GM19463 (cell line): Measurements from ENCODE around the gene HLA-DOA.

ENCODE experiments used
- ATAC-seq: cut with Tn5 transposase; IDR thresholded peaks from one replicate; pipeline ENCODE4 v1.9.1; 2021; ENCODE audit warnings: mild to moderate bottlenecking, moderate library complexity; ENCODE audit not compliant: unreplicated experiment

Gene HLA-DOA

GRCh38 chr6:32980488-32981038, 28.8 kb downstream of the HLA-DOA start:
- ATAC-seq: no peak

GRCh38 chr6:32979720-32980487, 29.5 kb downstream of the HLA-DOA start:
- no peak for ATAC-seq

- no peak for ATAC-seq
Measured at GRCh38 chr6:32977953-32978324, 31.5 kb downstream of the HLA-DOA start.

GRCh38 chr6:32977272-32977952, 32.0 kb downstream of the HLA-DOA start:
- ATAC-seq: no peak

- no peak for ATAC-seq
Measured at GRCh38 chr6:32976334-32977069, 32.9 kb downstream of the HLA-DOA start.

- ATAC-seq: no peak
Measured at GRCh38 chr6:32975886-32976285, 33.5 kb downstream of the HLA-DOA start.

- ATAC-seq: no peak
Measured at GRCh38 chr6:32974541-32975308, 34.7 kb downstream of the HLA-DOA start.

GRCh38 chr6:32974016-32974333, 35.4 kb downstream of the HLA-DOA start:
- no peak for ATAC-seq

- no peak for ATAC-seq
Measured at GRCh38 chr6:32973144-32974015, 36.0 kb downstream of the HLA-DOA start.

GRCh38 chr6:32972353-32973143, 36.8 kb downstream of the HLA-DOA start:
- ATAC-seq: no peak

- peak; percentile 45 for ATAC-seq
Measured at GRCh38 chr6:32971581-32972352, 37.6 kb downstream of the HLA-DOA start.

GRCh38 chr6:32971242-32971580, 38.2 kb downstream of the HLA-DOA start:
- no peak for ATAC-seq

GRCh38 chr6:32970413-32971241, 38.8 kb downstream of the HLA-DOA start:
- ATAC-seq: no peak

GRCh38 chr6:32969685-32970412, 39.5 kb downstream of the HLA-DOA start:
- no peak for ATAC-seq

- no peak for ATAC-seq
Measured at GRCh38 chr6:32968867-32969684, 40.3 kb downstream of the HLA-DOA start.
